Keratinocyte (primary cell): ENCODE measurements around the gene CST7. TPM values are rescaled to one million over a fixed set of nuclear protein-coding genes. Genes with fewer than 3 reads are reported as not detected.

Experiments used
- DNase-seq: peaks from one replicate; pipeline ENCODE4 v3.0.0-alpha.2; 2011; ENCODE audit warnings: low read depth, missing footprints, low spot score
- FAIRE-seq: peaks from 2 replicates; lab custom pipeline; 2011; peaks lifted over from hg19 to GRCh38; lab: Jason Lieb, UNC
- H2AFZ ChIP-seq: 2 replicates; pipeline ENCODE4 v1.6.0; 2012; ENCODE audit warnings: low read length, control low read depth, inconsistent platforms; ENCODE audit not compliant: control insufficient read depth
- H3K27ac ChIP-seq: 2 replicates; pipeline ENCODE4 v1.5.1; 2011; ENCODE audit warnings: low read length; ENCODE audit not compliant: control insufficient read depth, insufficient read depth
- H3K27me3 ChIP-seq: 3 replicates; pipeline ENCODE4 v1.6.0; 2011; ENCODE audit warnings: low read length; ENCODE audit not compliant: control insufficient read depth, insufficient read depth; ENCODE audit errors: extremely low read depth
- H3K36me3 ChIP-seq, 2 experiments: 2 replicates in 1 of 2; 3 replicates in 1 of 2; pipeline ENCODE4 v1.5.1; 2011; ENCODE audit warnings: low read length in 2 of 2, mild to moderate bottlenecking in 1 of 2; ENCODE audit not compliant: control insufficient read depth in 2 of 2, insufficient read depth in 2 of 2; ENCODE audit errors: extremely low read depth in 1 of 2
- H3K4me1 ChIP-seq: 3 replicates; pipeline ENCODE4 v1.5.1; 2011; ENCODE audit warnings: low read length; ENCODE audit not compliant: control insufficient read depth, insufficient read depth; ENCODE audit errors: extremely low read depth
- H3K4me2 ChIP-seq: 3 replicates; pipeline ENCODE4 v1.6.0; 2011; ENCODE audit warnings: low read depth, low read length; ENCODE audit not compliant: control insufficient read depth, insufficient read depth; ENCODE audit errors: extremely low read depth
- H3K4me3 ChIP-seq, 3 experiments: fragments of 200-600 bp in 1 of 3; sonication (generic) in 1 of 3; 2 replicates in 2 of 3; 3 replicates in 1 of 3; pipeline ENCODE4 v1.5.1; 2011 to 2016; ENCODE audit warnings: low read length in 3 of 3, mild to moderate bottlenecking in 3 of 3, control low read depth in 2 of 3, inconsistent platforms in 1 of 3, low read depth in 1 of 3, mixed read lengths in 1 of 3, mixed run types in 1 of 3, moderate library complexity in 1 of 3; ENCODE audit not compliant: control insufficient read depth in 2 of 3, insufficient read depth in 2 of 3; ENCODE audit errors: extremely low read depth in 1 of 3
- H3K79me2 ChIP-seq: 2 replicates; pipeline ENCODE4 v1.6.0; 2012; ENCODE audit warnings: low read length; ENCODE audit not compliant: control insufficient read depth, insufficient read depth
- H3K9ac ChIP-seq: 3 replicates; pipeline ENCODE4 v1.6.0; 2011; ENCODE audit warnings: low read length; ENCODE audit not compliant: control insufficient read depth, insufficient read depth; ENCODE audit errors: extremely low read depth
- H3K9me1 ChIP-seq: 3 replicates; pipeline ENCODE4 v1.6.0; 2011; ENCODE audit warnings: low read length; ENCODE audit not compliant: control insufficient read depth, insufficient read depth; ENCODE audit errors: extremely low read depth
- H3K9me3 ChIP-seq: 2 replicates; pipeline ENCODE4 v1.5.1; 2012; ENCODE audit warnings: low read depth, low read length; ENCODE audit not compliant: control insufficient read depth
- H4K20me1 ChIP-seq: 3 replicates; pipeline ENCODE4 v1.6.0; 2011; ENCODE audit warnings: low read length; ENCODE audit not compliant: control insufficient read depth, insufficient read depth; ENCODE audit errors: extremely low read depth
- EZH2 ChIP-seq: IDR thresholded peaks from one replicate; pipeline ENCODE4 v1.6.1; 2012; ENCODE audit warnings: inconsistent platforms, mild to moderate bottlenecking, low read length, moderate library complexity
- dilution Hi-C: fragments of 300-500 bp; cut with MboI; formaldehyde crosslinking; loops from one replicate; pipeline ENCODE4 v1.7.0; 2020; ENCODE audit warnings: low sequenced_read_pairs; ENCODE audit not compliant: extremely low pct_ligation_motif_present
- polyA plus RNA-seq, 5 experiments: library from polyadenylated mRNA; depleted of rRNA in 3 of 5; stranded (reverse) in 3 of 5; stranded (forward) in 1 of 5; unstranded in 1 of 5; fragments of >200 nt; gene quantifications; 1 replicate in 1 of 5; 2 replicates in 3 of 5; 3 replicates in 1 of 5; pipeline versions ENCODE4 v1.2.1 to v1.2.3, GENCODE V29; 2011 to 2012; ENCODE audit warnings: missing spikeins in 2 of 5, low read depth in 1 of 5, low replicate concordance in 1 of 5
- TF ChIP-seq, protein P1 (sequence below), 3 experiments: IDR thresholded peaks in 1 of 3; conservative IDR thresholded peaks in 1 of 3; optimal IDR thresholded peaks in 1 of 3; 2 replicates in 2 of 3; 3 replicates in 1 of 3; pipeline versions ENCODE3 to v1.5.1; 2011; ENCODE audit warnings: low read length in 3 of 3, mild to moderate bottlenecking in 3 of 3, moderate library complexity in 2 of 3, control low read depth in 1 of 3, inconsistent platforms in 1 of 3; ENCODE audit not compliant: insufficient read depth in 2 of 3; ENCODE audit errors: extremely low read depth in 1 of 3

CST7 gene
- polyA plus RNA-seq, 1 donor (not counting 4 experiments of a cell fraction or from before 2014, with no cell fraction given) = not detected

DNA sequence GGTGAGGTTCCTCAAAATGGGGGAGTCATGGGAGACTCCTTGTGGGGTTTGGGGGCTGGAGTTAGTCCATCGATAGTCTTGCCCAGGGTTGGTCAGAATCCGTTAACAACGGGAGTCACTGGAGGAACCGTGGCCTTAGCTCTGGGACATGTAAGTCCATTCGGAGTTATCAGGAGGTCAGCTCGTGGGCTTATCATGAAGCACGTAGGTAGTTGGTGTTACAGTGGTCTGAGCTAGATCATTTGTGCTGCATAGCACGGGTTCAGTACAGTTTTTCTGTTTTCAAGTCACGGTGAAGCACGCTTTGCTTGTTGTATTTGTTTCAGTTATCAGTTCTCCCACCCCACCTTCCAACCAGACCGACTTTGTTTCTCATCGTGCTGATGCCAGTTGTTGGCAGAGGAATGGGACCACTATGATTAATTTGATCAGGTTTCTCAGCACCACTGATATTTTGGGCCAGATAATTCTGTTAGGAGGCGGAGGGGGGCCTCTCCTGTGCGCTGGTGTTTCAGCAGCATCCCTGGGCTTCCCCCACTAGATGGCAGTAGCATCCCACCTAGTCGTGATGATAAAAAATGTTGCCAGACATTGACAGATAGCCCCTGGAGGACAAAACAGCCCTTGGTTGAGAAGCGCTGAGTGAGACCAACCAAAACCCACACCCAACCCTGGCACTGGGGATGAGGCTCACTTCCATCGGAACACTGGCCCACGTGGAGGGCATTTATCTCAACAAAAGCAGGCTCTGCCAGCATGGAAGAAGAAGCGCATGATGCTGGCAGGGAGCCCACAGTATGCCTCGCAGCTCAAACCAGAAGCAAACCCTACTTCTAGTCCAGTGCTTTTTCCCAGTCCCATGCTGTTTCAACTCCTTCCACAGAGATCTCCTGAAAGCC is 45.6 kb downstream of the CST7 start:
- no peak overlapping the region for H3K4me3 ChIP-seq
- DNase-seq (peak; percentile 46), FAIRE-seq (peak; percentile 79)
- no peak overlapping the region for H3K27ac ChIP-seq
- H3K9ac ChIP-seq = no peak overlapping the region
- dilution Hi-C loops = no loop called here
- no peaks in the 10 kb centered on the region for H4K20me1 ChIP-seq
- TF ChIP-seq EZH2 = no peak
- TF ChIP-seq, protein P1, sequence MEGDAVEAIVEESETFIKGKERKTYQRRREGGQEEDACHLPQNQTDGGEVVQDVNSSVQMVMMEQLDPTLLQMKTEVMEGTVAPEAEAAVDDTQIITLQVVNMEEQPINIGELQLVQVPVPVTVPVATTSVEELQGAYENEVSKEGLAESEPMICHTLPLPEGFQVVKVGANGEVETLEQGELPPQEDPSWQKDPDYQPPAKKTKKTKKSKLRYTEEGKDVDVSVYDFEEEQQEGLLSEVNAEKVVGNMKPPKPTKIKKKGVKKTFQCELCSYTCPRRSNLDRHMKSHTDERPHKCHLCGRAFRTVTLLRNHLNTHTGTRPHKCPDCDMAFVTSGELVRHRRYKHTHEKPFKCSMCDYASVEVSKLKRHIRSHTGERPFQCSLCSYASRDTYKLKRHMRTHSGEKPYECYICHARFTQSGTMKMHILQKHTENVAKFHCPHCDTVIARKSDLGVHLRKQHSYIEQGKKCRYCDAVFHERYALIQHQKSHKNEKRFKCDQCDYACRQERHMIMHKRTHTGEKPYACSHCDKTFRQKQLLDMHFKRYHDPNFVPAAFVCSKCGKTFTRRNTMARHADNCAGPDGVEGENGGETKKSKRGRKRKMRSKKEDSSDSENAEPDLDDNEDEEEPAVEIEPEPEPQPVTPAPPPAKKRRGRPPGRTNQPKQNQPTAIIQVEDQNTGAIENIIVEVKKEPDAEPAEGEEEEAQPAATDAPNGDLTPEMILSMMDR (optimal IDR thresholded peaks at IDR 0.05 in 1 of 3, IDR thresholded peaks at IDR 0.05 in 1 of 3, conservative IDR thresholded peaks at IDR 0.05 in 1 of 3; ENCODE audit: extremely low read depth in 1 of 3, insufficient read depth in 2 of 3, low read length in 3 of 3) = peak; percentile 90 to 96 (median 92)
- H2AFZ ChIP-seq = no peak overlapping the region
- H3K36me3 ChIP-seq = no peaks in the 10 kb centered on the region
- H3K4me2 ChIP-seq = no peak overlapping the region
- no peaks in the 10 kb centered on the region for H3K9me1 ChIP-seq
- no peaks in the 10 kb centered on the region for H3K9me3 ChIP-seq
- peaks cover 30% of the 10 kb centered on the region for H3K4me1 ChIP-seq
- peaks cover 7% of the 10 kb centered on the region for H3K27me3 ChIP-seq
- H3K79me2 ChIP-seq = peaks cover 11% of the 10 kb centered on the region

DNA sequence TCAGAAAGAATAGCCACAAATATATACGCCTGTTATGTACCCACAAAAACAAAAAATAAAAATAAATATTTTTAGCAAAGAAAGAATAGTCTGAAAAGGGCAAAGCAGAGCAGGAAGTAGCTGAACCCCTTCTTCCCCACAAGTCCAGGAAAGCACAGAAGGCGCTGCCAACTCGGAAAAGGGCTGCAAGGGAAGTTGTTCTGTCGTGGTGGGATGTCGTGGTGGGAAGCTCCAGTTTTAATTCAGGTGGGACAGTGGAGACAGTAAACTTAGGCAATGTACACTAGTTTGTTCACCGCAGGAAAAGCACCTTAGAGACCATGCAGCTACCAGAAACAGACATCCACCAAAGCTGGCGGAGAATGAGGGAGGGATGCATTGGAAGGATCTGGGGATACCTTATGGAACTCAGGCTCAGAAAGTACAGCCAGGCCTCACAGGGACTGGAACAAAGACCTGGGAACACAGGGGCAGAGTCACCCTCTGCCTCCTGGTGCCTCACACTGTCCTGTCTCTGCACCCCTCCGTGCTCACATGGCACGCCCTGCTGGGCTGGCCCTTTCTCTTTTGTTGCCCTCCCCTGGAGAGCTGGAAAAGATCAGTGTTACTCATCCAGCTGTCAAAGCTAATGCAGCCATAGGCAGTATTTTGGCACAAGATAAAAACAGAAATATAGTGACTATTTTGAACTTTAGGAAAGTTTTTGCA is 46.8 kb downstream of the CST7 start:
- Histone ChIP-seq H3K36me3 (no peaks in the 10 kb centered on the region), H3K4me2 (no peak overlapping the region), H2AFZ (no peak overlapping the region), H3K9me1 (no peaks in the 10 kb centered on the region), H3K9me3 (no peaks in the 10 kb centered on the region), H3K4me1 (peaks cover 39% of the 10 kb centered on the region), H3K79me2 (peaks cover 8% of the 10 kb centered on the region), H3K27me3 (peaks cover 7% of the 10 kb centered on the region), H4K20me1 (no peaks in the 10 kb centered on the region), H3K9ac (no peak overlapping the region), H3K4me3 (no peak overlapping the region), H3K27ac (no peak overlapping the region)
- DNase-seq (no peak), FAIRE-seq (no peak)
- dilution Hi-C loops = no loop called here
- no peak for TF ChIP-seq EZH2
- TF ChIP-seq, protein P1 (optimal IDR thresholded peaks at IDR 0.05 in 1 of 3, IDR thresholded peaks at IDR 0.05 in 1 of 3, conservative IDR thresholded peaks at IDR 0.05 in 1 of 3; ENCODE audit: extremely low read depth in 1 of 3, insufficient read depth in 2 of 3, low read length in 3 of 3) = no peak
